Hematopoietic multipotent progenitor cell treated with erythropoietin and hydrocortisone succinate and interleukin-3 and kit ligand, for 15 days (in vitro differentiated cells): ENCODE measurements around the gene GEMIN5.
A peak's percentile ranks its signal among the peaks of the same experiment; 100 is the strongest.

Experiments used
- DNase-seq: peaks from one replicate; pipeline ENCODE4 v3.0.0-alpha.2; 2015; ENCODE audit warnings: low spot score

Gene GEMIN5

DNA sequence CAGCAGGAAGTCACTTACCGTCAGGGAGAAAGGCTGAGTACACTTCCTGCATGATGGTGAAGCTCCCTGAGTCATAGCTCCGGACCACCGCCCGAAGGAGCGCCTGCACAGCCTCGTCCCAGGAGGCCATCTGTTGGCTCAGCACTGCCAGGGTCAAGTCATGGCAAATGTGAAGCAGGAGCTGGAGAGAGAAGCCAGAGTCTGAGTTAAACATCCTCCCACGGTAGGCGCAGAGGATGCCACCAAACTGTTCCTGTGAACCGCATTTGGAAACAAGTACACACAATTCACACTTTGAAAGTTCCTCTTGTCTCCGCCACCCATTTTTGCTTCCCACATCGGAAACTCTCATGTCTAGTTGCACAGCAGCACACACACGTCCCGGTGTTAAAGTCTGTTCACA, 45.6 kb downstream of the GEMIN5 start:
- no peak for DNase-seq

DNA sequence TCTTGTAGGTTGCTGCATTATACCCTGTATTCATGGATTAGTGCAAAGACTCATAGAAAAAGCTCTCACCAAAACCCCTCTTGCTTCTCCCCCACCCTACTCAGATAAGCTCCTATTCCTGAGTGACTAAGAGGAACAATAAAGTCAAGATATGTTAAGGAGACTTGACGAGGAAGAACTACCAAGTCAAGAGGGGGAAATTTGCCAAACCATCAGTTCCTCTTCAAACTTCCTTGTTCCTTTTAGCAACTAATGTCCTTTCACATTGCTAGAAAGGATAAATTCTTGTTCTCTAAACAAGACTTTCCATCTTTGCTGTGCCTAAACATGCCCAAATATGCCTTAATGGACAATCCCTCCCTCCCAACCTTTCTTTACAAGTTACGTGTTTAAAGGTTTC, 52.6 kb downstream of the GEMIN5 start:
- no peak for DNase-seq

DNA sequence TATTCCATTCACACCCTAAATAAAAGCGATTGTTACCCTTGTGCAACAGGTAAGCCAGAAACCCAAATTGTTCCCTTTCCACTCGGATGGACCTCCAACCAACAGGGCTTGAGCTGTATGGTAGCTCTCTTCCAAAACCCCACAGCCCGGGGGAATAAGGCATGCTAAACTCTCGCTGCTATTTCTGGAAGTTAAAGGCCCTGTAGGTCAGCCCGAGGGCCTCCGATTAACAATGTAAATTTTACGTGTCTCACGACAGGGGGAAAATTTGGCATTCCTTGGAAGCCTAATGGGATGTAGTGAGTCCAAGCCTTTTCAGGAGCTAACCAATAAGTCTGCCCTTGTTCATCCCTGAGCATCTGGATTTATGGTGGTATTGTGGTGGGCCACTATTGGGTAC, 53.6 kb downstream of the GEMIN5 start:
- DNase-seq, result no peak

DNA sequence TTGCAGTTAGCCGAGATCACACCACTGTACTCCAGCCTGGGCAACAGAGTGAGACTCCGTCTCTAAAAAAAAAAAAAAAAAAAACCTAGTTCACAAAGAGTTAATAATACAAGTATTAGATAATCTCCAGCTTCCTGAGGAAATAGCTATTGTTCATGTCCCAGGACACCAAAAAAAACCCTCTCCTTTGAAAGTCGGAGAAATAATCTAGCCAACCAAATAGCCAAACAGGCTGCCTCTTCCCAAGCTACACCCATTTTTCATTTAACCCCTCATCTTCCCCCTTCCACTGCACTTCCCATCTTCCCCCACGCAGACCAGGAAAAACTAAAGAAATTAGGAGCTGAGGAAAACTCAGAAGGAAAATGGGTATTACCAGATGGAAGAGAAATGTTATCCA, 56.0 kb downstream of the GEMIN5 start:
- no peak for DNase-seq

DNA sequence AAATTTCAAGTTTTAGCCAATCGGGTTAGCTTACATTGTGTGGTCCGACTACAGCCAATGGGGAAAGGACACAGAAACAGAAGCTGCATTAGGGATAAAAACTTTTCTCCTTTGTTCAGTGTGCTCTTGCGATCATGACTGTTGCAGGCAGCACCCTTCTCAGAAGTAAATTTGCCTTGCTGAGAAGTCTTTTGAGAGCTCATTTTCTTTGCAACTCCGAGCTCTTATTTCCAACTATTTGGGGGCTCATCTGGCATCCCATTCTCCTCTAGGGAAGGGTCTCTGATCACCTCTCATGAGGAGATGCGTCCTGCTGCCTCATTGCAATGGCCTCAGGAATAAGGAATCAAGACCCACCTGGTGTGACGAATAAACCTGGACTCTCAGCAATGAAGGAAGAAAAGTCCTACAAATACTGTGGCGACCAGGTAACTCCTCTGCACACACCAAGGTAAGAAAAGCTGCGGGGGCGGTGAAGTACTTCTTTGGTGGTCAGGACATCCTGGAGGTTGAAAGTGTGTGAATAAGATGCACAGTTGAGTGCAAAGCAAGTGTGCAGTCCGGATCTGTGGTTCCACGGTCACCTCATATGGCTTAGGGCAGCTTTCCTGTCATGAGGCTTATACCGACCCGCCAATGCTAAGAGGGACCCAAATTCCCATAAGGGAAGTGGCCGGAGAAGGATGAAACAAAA, 59.2 kb downstream of the GEMIN5 start:
- no peak for DNase-seq

DNA sequence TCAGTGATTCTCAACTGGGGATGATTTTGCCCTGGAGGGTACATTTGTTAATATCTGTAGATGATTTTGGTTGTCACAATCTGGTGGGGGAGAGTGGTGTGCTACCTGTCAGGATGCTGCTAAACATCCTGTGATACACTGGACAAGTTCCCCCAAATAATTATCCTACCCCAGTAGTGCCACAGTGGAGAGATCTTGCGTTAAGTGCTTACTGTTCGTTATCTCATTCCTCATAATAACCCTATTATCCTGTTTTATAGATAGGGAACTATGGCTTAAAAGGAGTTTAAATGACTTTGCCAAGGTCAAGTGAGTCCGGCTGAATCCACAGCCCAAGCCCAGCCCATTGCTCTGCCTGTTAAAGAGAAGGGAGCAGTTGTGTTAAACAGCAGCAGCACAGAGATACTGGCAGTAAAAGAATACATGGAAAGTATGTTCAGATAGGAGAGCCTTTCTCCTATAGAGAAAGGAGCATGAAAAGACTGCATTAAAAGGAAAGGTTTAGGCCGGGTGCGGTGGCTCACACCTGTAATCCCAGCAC, 64.2 kb downstream of the GEMIN5 start:
- DNase-seq, result no peak

DNA sequence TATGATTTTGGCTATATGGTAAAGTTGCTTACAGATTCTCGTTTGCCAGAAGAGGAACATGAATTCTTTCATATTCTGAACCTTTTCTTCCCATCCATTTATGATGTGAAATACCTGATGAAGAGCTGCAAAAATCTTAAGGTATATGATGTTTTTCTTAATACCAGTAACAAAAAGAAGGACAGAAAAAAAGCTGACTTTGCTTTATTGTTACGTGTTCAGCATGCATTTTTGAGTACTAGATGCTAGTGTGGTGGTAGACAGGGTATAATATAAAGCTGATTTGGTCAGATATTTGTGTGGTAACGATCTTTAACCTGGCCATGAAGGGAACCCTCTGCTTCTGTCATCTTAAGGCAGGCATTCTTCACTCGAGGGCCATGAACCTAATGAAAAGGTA, 66.3 kb downstream of the GEMIN5 start:
- no peak for DNase-seq

DNA sequence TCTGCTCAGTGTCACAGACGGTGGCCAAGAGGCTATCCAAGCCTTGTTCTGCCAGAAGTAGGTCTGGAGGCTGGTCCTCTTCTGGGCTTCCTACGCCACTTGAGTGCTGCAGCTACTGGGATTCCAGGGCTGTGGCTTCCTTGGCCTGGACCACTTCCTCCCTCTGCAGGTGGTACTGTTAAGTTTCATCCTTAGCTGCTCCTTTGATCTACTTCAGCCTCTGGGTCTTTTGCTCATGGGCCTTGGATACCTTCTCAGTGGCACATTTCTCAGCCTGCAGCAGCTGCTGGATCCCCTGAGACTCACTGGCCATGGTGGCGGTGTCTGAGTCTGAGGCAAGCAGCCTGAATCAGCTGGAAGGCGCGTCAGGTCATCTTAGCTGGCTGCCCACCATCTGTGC, 69.3 kb downstream of the GEMIN5 start:
- peak; percentile 55 for DNase-seq

DNA sequence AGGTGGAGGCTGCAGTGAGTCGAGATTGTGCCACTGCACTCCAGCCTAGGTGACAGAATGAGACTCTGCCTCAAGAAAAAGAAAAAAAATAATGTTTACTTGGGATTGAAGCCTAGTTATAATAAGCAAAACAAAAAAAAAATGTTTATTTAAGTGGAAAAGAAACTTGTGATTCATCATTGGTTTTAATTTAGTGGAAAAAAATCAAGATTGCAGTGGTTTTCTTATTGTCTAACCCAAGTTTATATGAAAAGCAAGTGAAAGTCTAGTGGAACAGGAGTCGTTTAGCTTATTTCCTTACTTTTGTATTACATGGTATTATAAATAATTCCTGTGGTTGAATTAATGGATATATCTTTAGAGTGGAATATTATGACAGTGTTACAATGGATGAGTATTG, 71.2 kb downstream of the GEMIN5 start:
- DNase-seq, result no peak

DNA sequence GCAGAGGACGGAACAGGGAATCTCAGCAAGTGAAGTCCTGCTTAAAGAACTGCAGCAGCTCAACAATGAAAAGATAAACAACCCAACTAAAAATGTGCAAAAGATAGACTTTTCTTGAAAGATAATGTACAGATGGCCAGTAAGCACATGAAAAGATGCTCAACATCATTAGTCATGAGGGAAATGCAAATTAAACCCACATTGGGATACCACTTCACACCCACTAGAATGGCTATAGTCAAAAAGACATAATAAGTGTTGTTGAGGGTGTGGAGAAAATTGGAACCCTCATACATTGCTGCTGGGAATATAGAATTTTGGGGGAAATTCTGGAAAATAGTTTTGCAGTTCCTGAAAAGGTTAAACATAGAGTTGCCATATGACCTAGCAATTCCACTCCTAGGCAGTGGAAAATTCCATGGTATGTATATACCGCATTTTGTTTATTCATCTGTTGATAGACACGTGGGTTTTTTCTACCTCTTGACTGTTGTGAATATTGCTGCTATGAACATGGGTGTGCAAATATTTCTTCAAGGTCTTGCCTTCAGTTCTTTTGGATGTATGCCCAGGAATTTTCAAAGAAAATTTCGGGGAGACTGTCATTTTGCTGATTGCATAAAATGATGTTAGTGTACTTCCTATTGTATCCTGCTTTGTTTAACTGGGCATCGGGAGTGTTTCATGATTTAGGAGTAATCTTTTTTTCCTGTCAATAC, 72.4 kb downstream of the GEMIN5 start:
- DNase-seq, result no peak

DNA sequence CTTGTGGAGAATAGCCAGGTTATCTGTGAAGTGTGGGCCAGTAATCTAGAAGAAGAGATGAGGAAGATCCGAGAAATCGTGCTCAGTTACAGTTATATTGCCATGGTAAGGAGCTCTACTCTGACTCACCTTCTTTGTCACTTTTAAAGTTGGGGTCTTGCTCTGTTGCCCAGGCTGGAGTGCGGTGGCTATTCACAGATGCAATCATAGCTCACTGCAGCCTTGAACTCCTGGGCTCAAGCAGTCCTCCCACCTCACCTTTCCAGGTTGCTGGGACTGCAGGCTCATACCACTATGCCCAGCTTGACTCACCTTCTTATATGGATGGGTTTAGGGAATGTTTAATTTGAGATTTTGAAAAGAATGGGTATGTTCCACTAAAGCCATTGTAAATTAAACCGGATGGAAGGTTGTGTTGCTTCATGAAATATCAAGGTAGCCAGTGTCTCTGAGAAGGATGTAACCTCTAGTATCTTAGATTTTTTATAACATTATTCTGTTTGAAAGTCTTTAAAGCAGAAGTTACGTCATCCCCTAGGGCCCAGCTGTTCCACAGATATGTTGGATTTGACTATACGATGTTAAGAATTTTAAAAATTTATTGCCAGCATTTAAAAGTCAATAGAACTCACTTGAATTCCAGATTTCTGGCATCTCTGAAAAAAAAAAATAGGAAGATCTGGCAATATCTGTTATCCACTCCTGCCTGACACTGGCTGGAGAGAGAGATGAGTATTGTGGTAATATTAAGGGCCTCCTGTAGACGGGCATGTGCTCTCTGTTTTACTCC, 74.5 kb downstream of the GEMIN5 start:
- DNase-seq, result no peak

DNA sequence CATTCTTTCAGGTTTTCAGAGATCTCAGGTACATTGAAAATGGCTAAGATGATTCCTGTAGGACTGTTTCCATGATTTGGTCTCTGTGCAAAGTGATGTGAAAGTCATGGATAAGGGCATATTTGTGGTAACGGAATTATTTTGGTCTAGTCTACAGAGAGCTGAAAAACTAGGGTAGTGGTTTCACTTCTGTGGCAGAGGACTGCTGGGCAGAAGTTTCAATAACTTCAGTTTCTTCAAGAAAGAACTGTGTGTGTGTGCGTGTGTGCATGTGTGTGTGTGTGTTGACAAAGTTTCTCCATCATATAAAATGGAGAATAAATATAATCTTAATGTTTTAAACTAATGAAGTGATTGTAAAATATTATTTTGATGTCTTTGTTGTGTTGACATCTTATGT, 75.2 kb downstream of the GEMIN5 start:
- no peak for DNase-seq

DNA sequence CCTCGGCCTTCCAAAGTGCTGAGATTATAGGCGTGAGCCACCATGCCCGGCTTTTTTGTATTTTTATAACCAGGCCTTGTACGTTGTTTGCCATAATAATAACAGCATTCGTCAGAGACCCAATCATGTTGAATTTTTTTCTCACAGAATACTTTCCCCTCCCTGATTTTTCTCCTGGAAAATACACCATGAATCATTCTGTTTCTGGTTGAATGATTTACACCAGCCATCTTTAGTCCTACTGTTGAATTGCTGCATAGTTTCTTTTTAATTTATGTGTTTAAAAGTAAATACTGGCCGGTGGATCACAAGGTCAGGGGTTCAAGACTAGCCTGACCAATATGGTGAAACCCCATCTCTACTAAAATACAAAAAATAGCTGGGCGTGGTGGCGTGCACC, 76.1 kb downstream of the GEMIN5 start:
- no peak for DNase-seq

DNA sequence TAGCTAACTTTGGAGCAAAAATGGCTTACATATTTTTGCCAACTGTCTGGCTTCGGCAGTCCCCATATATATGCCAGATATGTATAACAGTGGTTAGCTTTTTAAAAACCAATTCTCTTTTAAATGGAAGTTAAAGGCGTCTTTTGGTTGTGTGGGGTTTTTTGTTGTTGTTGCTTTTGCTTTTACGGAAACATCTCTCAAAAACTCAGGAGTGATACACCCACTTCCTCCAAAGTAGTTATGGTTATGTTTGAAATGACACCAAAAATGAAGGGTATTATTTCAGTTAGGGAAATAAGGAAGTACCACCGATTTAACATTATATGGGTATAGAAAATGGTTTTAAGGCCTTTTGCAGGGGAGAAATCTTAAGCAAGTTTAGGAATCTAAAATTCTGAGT, 77.2 kb downstream of the GEMIN5 start:
- DNase-seq, result no peak

DNA sequence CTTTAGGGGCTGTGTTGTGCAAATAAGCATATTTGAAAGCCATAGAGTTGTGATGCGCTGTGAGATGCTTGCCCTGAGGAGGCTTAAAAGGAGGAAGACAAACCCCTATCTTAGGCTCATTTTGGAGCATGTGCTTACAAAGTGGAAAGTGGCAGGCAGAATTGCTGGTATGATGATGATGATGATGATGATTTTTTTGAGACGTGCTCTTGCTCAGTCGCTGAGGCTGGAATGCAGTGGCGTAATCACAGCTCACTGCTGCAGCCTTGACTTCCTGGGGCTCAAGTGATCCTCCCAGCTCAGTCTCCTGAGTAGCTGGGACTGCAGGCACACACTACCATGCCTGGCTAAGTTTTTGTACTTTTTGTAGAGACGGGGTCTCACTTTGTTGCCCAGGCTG, 77.9 kb downstream of the GEMIN5 start:
- DNase-seq, result no peak

DNA sequence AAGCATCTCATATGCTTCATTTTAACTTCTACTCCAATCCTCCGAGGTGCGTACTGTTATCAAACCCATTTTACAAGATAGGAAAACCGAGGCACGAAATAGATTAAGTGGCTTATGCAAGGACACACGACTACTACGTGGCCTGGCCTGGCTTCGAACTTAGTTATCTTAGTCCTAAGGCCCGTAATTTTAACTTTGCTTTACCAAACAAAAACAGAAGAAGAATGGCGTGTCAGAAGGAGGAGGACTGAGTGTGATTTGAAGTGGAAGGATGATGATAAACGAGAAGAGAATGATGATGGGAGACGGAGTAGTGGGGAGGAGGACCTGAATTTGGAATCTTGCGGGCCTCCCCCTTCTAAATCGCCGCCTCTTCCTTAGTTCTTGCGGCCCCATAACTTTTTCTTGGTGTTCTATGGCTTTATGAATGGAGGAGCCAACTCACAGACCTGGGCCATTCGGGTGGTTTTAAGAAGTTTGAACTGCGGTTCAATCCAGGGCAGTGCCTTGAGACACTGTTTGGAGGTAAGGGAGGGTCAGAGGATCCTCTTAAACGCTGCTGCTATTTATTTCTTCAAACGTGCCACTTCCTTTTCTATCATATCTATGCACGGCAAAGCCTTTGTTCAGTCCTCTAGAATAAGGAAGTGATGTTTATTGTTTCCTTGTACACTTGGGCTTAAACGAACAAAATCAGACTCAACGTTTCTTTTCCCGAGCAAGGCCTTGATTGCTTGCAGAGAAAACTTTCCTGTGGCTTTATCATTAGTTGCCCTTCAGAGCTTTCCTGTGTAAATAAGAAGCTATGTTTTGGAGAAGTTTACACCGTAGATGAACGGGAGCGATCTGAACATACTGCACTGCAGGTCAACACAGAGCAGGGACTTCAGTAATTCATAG, 78.8 kb downstream of the GEMIN5 start:
- peak; percentile 41 for DNase-seq

DNA sequence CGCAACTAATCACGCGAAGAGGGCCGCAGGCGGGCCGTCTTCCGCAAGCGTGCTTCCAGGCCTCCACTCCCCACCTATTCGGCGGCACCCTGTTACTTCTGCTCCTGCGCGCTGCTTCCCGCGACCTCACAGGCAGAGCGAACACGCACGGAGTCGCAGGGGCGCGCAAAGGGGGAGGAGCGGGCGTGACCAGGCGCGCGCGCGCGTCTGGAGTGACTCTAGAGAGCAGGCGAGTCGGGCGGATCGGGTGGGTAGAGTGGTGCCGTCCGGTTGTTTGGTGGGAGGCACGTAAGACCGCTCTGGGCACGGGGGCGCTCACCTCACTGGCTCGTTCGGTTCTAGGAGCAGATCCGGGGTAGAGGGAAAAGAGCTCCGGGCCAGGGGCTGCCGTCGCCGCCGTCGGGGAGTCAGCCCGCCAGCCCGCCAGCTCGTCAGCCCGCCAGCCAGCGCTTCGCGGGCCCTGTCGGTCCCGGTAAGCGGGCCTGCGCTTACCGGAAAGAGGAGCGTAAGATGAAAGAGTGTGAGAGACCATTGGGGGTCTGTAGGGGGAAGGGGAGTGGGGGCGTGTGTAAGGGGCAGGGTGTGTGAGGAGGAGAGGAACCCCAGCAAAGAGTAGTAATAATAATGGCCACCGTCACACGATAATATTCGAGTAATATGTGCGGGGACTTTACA, 79.6 kb downstream of the GEMIN5 start, which contains the start of gene CNOT8:
CNOT8 (plus strand) TSS at position 331 of the 675 bp plus-strand sequence. CDS start 4,652 bp downstream, outside the sequence.
- DNase-seq, result peak; percentile 91

DNA sequence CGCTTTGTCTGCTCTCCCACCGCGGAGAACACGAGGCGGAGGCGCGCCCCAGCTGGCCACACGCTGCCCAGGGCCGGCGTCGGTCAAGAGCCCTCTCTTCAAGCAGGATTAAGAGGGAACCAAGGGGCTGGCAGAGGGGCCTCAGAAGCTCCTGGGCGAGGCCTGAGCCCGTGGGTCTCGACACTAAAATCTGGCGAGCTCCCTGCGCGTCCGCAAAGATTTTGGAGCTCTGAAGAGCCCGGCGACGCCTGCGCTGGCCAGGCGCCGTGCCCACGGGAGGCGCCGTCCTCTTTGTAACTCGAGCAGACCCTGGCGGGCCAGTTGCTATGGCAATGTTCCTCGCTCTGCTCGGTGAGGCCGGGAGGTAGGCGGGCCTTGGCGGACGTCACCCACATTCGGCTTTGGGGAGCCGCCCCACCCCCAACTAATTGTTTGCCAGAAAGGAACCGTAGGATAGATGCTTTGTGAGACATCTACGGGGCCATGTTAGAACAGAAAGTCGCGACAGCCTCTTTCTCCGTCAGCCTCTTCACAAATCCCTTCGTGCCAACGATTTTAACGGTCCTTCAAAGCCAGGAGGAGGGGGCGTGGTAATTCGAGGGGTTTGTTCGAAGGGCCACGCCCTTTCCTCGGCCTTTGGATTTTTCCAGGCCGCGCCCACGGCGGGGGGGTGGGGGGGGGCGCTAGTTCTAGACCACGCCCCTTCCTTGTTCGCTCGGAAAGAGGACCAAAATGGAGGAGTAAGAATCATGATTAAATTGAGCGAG, 80.3 kb downstream of the GEMIN5 start:
- peak; percentile 83 for DNase-seq

DNA sequence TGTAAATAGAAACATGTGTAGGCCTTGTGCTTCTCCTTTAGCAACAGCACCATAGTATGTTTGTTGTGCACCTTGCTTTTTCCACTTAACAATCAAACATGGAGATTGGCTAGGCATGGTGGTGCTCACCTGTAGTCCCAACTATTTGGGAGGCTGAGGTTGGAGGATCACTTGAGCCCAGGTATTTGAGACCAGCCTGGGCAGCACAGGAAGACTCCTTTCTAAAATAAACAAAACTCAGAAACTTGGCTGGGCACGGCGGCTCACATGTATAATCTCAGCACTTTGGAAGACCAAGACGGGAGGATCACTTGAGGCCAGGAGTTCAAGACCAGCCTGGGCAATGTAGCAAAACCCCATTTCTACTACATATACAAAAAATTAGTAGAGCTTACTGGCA, 86.7 kb downstream of the GEMIN5 start:
- DNase-seq, result no peak
